DLD1 (cell line): Measurements from ENCODE around the gene NIFK.

ENCODE experiments used
- in situ Hi-C: cut with HindIII; loops from 2 replicates; pipeline ENCODE4 v1.10.0; 2017; ENCODE audit warnings: low sequenced_read_pairs

NIFK gene

DNA sequence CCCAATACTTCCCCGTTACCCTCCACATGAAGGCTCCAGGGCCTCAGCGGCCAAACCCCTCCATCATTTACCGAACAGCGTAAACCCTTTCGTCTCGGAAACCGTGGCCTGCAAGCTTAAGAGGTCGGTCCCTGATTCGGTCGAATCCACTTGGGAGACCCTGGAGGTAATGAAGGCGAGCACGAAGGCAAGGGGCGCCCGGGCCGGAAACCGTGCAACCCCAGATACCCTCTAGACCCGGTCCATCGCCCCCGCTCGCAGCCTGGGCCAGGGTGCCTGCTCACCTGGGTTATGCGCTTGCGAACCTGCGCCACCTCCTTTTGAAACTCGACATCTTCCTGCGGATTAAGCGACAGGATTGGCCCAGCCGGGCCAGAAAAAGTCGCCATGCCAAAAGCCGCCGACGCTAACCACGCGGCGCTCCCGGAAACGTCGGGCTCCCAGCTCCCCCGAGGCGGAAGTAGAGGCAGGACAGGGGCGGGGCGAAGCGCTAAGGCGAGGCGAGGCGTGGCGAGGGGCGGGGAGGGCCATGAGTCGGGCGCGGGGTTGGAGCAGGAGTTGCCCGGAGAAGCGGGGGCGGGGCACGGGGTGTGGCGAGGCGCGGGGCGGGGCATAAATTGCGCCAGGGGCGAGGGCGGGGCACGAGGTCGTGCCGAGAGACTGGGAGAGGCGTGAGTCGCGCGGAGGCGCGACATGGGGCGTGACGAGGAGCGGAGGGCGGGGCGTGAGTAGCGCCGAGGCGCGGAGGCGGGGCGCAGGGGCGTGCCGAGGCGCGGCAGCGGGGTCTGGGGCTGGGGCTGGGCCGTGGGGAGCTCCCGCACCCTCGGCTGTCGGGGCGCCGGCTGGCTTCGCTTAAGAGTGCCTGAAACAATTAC lies at the start of gene NIFK:
Gene NIFK (minus strand): TSS at position 414 of the 875 bp plus-strand sequence. CDS start 25 bp downstream, at position 389.
- in situ Hi-C loops = no loop called here

DNA sequence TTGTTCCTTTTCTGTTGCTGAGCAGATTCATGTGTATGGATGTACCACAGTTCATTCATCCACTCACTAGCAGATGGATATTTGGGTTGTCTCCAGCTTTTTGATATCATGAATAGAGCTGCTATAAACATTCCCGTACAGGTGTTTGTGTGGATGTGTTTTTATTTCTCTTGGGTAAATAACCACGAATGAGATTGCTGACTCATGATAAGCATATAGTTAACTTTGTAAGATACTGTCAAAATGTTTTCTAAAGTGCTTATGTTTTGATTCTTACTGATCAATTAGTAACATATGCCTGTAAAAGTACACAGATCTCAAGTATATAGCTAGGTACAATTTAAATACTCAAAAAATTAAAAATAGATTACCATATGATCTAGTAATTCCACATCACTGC lies 46.5 kb upstream of the NIFK start:
- in situ Hi-C loops = no loop called here

- in situ Hi-C loops = no loop called here
These were observed 42.2 kb upstream of the NIFK start for GRCh38 chr2:121778741-121779487.

DNA sequence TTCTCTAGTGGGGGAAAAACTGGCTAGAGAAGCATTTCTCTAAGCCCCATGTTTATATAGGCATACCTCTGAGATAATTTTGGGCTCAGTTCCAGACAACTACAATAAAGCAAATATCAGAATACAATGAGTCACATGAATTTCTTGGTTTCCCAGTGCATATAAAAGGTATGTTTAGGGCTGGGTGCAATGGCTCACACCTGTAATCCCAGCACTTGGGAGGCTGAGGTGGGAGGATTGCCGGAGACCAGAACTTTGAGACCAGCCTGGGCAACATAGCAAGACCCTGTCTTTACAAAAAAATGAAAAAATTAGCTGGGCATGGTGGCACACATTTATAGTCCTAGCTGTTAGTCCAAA lies 41.0 kb upstream of the NIFK start:
- in situ Hi-C loops = no loop called here

DNA sequence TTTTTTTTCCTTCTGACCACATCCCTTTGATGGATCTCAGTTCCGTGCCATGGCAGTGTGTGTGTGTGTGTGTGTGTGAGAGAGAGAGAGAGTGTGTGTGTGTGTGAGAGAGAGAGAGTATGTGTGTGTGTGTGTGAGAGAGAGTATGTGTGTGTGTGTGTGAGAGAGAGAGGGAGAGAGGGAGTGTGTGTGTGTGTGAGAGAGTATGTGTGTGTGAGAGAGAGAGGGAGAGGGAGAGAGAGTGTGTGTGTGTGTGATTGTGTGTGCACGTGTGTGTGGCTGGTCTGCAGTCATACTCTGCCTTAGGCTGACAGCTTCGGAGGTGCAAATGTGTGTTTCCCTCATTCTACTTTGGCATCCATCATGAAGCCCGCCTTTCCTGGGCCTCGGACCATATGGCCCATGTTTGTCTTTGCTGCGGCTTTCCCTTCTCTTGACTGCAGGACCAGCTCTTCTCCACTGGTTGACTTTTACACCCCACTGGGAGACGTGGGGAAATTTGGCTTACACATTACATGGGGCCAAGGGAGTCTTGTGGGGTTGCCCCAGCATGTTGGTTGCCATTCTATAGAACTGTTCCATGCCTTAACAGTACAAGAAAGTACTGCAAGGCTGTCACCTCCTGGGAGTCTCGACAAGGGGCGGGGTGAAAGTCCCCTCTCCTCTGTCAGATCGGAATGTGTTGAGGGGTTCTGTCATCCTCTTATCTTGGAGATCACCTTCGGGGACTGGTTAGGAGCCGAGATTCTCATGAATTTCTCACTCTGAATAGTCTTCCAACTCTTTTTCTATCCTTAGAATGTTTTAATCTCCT lies 40.4 kb upstream of the NIFK start:
- in situ Hi-C loops = no loop called here

GRCh38 chr2:121776361-121776760 lies 39.7 kb upstream of the NIFK start:
- in situ Hi-C loops = no loop called here

- in situ Hi-C loops = no loop called here
These were observed 37.6 kb upstream of the NIFK start for GRCh38 chr2:121774235-121774634.

GRCh38 chr2:121771976-121772742 lies 35.5 kb upstream of the NIFK start:
- in situ Hi-C loops = no loop called here

DNA sequence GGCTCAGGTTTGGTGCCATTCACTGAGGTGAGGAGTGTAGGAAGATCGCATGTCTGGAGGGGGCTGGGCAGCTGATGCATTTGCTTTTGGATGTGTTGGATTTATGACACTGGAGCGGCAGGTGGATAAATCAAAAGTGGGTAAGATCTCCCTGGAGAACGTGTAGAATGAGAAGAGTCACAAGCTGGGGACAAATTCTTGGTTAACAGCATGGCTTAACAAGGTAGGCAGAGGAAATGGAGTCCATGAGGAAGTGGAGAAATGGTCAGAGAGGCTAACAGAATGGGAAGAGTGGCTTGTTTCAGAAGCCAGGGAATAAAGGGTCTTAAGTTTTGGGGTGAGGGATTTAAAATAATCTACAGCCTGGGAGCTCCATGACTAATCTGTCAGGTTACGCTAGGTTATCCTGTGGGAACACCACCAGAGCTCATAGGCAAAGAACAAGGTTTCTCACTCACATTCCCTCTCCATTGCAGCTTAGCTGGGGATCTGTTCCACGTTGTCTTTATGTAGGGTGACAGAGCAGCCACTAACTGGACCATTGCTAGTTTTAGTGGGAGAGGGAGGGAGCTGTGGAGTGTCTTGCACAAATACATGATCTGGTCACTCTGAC lies 31.6 kb upstream of the NIFK start:
- in situ Hi-C loops = no loop called here

DNA sequence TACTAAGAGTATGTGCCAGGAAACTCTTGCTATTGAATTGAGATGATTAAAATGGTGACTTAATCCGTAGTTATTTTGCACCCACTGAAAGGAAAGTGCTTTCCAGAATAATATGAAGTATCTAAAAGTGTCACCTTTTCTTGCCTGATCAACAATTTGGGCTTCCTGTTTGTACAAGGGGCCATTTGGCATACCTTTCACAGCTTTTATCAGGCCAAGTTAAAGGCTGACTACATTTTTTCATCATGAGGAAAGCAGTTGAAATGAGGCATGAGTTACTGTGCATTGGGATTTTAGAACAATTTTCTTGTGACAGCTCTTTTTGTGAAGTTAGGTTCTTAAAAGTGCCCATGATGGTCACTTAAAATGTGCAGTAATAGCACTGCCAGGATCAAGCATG lies 29.9 kb upstream of the NIFK start:
- in situ Hi-C loops = no loop called here

DNA sequence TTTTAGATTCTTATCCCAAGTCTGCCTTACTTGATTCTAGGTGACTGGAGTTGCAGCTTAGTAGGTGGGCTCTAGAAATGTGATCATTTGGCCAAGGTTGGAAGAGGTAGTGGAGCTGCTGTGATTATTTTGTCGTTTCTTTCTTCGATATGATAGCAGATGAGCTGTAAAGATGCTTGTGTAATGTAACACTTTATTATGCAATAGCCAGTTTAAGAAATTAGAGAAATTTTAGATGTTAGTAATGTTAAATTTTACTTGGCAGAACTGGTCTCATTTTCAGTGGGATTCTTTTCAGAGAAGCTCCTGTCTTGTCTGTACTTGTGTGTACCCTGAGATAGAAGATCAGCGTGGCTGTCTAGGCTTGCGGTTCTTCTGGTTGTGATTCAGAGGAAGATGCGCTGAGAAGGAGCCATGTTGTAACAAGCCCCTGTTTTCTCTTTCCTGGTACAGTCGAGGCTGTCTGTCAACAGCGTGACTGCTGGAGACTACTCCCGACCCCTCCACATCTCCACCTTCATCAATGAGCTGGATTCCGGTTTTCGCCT lies 28.1 kb upstream of the NIFK start:
- in situ Hi-C loops = no loop called here

GRCh38 chr2:121755237-121756111 lies 18.8 kb upstream of the NIFK start, which contains the start of gene TSN:
Gene TSN (plus strand): TSS chr2:121755651. CDS start chr2:121755780, 129 bp downstream.
- in situ Hi-C loops = no loop called here

- in situ Hi-C loops = no loop called here
These were observed 18.2 kb upstream of the NIFK start for GRCh38 chr2:121754851-121755236.

- in situ Hi-C loops = no loop called here
These were observed 11.5 kb upstream of the NIFK start for GRCh38 chr2:121748202-121748601.

DNA sequence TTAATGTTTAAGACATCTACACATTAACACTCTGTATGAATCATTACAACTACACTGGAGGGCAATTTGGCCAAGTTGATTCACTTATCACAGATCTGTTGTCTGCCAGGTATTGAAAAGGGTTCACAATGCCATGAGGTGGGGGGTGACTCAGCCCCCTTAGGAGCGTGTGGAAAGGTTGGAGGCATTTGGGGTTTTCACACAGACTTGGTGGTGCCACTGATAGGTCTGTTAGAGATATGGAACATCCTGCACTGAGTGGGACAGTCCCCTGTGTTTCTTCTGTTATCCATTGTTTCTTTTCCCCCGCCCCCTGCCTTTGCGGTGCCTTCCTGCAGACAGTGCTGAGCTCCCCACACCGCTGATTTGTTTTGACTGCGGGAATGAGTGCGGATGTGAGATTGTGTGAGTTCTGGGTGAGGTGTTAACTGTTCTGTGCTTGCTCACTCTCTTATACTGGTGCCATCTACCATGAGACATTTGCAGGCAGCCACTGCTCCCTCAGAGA lies 9.4 kb upstream of the NIFK start:
- in situ Hi-C loops = no loop called here

GRCh38 chr2:121741450-121741849 lies 4.8 kb upstream of the NIFK start:
- in situ Hi-C loops = no loop called here

DNA sequence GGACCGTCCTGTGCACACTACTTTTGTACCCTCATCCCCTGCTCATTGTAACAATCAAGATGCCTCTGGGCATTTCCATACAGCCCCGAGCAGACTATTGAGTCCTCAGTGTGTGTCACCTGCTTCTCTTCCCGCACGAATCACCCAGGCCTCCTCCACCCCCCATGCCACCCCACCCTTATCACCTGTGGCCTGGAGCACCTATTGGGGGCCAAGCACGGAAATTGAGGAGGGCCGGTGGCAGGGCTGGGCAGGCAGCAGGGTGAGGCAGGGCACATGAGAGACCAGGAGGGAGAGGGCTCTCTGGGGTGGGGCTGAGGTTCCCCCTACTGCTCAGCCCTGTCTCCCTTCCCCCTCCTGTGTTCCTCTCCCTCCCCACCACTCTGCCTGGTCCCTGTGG lies 4.3 kb upstream of the NIFK start:
- in situ Hi-C loops = no loop called here

DNA sequence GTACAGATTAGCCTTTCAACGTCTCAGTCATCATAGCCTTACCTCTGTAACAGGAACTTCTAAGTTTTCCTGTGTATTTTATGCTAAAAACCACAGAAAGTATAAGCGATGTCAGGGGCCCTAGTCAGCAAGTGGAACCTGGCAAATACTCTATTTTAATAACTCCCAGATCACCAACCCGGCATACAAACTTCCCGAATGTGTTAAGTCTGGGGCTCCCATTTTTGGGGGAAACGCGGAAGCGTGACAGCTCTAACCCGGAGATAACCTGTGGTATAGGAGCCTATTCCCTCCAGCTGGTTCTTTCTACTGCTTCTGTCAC lies 574 bp downstream of the NIFK start:
- in situ Hi-C loops = no loop called here
